K562 (cell line): ENCODE results near the gene SRP54. TPM values are rescaled to one million over a fixed set of nuclear protein-coding genes. Genes with fewer than 3 reads are reported as not detected.

Experiments
- ASH1L ChIP-seq: fragments of 450-650 bp; IDR thresholded peaks from 2 replicates; pipeline ENCODE4 v1.6.1; 2018; ENCODE audit warnings: borderline replicate concordance, mild to moderate bottlenecking, low read depth; ENCODE audit not compliant: partially characterized antibody
- CAMTA2 ChIP-seq: fragments of 250-450 bp; sonication (Bioruptor Pico); conservative IDR thresholded peaks from 2 replicates; pipeline ENCODE4 v1.5.1; 2022
- CC2D1A ChIP-seq: fragments of 450-650 bp; IDR thresholded peaks from 2 replicates; pipeline ENCODE4 v1.6.1; 2017; ENCODE audit warnings: mild to moderate bottlenecking
- CHD2 ChIP-seq: IDR thresholded peaks from 2 replicates; pipeline ENCODE4 v1.6.1; 2011; ENCODE audit warnings: low read depth, low read length
- FOXA3 ChIP-seq, 2 experiments: fragments of 450-650 bp in 1 of 2; sonication (generic) in 1 of 2; formaldehyde crosslinking; IDR thresholded peaks in 1 of 2; conservative IDR thresholded peaks in 1 of 2; 2 replicates each; pipeline versions ENCODE4 v1.4.0 to v1.8.0; 2020 to 2022; ENCODE audit warnings: mild to moderate bottlenecking in 2 of 2, missing genetic modification reagents in 1 of 2
- FOXM1 ChIP-seq, 2 experiments: fragments of 450-650 bp in 1 of 2; sonication (generic) in 1 of 2; formaldehyde crosslinking in 1 of 2; IDR thresholded peaks; 2 replicates each; pipeline versions ENCODE4 v1.6.1 to v1.9.0; 2017 to 2022; ENCODE audit warnings: low read depth in 2 of 2, mild to moderate bottlenecking in 2 of 2, missing genetic modification reagents in 1 of 2, moderate library complexity in 1 of 2
- FOXP1 ChIP-seq: sonication (generic); formaldehyde crosslinking; IDR thresholded peaks from 2 replicates; pipeline ENCODE4 v1.8.0; 2022; ENCODE audit warnings: mild to moderate bottlenecking, missing genetic modification reagents
- JUNB ChIP-seq: fragments of 450-650 bp; formaldehyde crosslinking; conservative IDR thresholded peaks from 2 replicates; pipeline ENCODE4 v1.4.0; 2020; ENCODE audit warnings: mild to moderate bottlenecking
- JUND ChIP-seq, 2 experiments: IDR thresholded peaks; 2 replicates in 1 of 2; 3 replicates in 1 of 2; pipeline ENCODE4 v1.6.1; 2011; ENCODE audit warnings: borderline replicate concordance in 2 of 2, low read depth in 2 of 2, low read length in 2 of 2, improper control_type of control experiment in 1 of 2, missing biosample characterization in 1 of 2, missing genetic modification characterization in 1 of 2, missing genetic modification reagents in 1 of 2
- KAT2B ChIP-seq: IDR thresholded peaks from one replicate; pipeline ENCODE4 v1.6.1; 2012; ENCODE audit warnings: low read depth, mild to moderate bottlenecking, control low read depth, inconsistent platforms, low read length, moderate library complexity
- MCM5 ChIP-seq: fragments of 450-650 bp; IDR thresholded peaks from 2 replicates; pipeline ENCODE4 v1.6.1; 2016; ENCODE audit warnings: low read depth
- MCM7 ChIP-seq, 2 experiments: fragments of 450-650 bp; IDR thresholded peaks; 2 replicates each; pipeline ENCODE4 v1.6.1; 2016 to 2018
- MTA1 ChIP-seq: fragments of 450-650 bp; IDR thresholded peaks from 2 replicates; pipeline ENCODE4 v1.6.1; 2017; ENCODE audit warnings: borderline replicate concordance
- MTA2 ChIP-seq: fragments of 450-650 bp; IDR thresholded peaks from 2 replicates; pipeline ENCODE4 v1.6.1; 2016; ENCODE audit warnings: low read depth
- NFE2 ChIP-seq: IDR thresholded peaks from 2 replicates; pipeline ENCODE4 v1.6.1; 2014; ENCODE audit warnings: antibody characterized with exemption, low read depth
- NR2C2 ChIP-seq, 2 experiments: fragments of 200-800 bp in 1 of 2; sonication (Bioruptor generic) in 1 of 2; sonication (generic) in 1 of 2; formaldehyde crosslinking in 1 of 2; IDR thresholded peaks; 2 replicates each; pipeline versions ENCODE4 v1.6.1 to v1.8.0; 2016 to 2022; ENCODE audit warnings: mild to moderate bottlenecking in 1 of 2, missing compliant biosample characterization in 1 of 2, missing genetic modification characterization in 1 of 2, missing genetic modification reagents in 1 of 2
- NRF1 ChIP-seq, 2 experiments: fragments of 450-650 bp; IDR thresholded peaks in 1 of 2; conservative IDR thresholded peaks in 1 of 2; 2 replicates each; pipeline ENCODE4 v1.6.1; 2014; ENCODE audit warnings: mild to moderate bottlenecking in 2 of 2
- POLR2H ChIP-seq: IDR thresholded peaks from 2 replicates; pipeline ENCODE4 v1.6.1; 2016; ENCODE audit warnings: missing genetic modification characterization, low read depth, mild to moderate bottlenecking, control low read depth, missing compliant biosample characterization, moderate library complexity
- RUNX1 ChIP-seq: sonication (generic); IDR thresholded peaks from 2 replicates; pipeline ENCODE4 v1.6.1; 2016; ENCODE audit warnings: antibody characterized with exemption, low read depth
- SP2 ChIP-seq: IDR thresholded peaks from 2 replicates; pipeline ENCODE4 v1.6.1; 2011; ENCODE audit warnings: mild to moderate bottlenecking, low read depth, low read length, moderate library complexity; ENCODE audit not compliant: poor library complexity, severe bottlenecking; ENCODE audit errors: extremely low read depth
- USF1 ChIP-seq: sonication (generic); formaldehyde crosslinking; IDR thresholded peaks from 2 replicates; pipeline ENCODE4 v1.9.0; 2022; ENCODE audit warnings: mild to moderate bottlenecking, missing genetic modification reagents
- XRCC3 ChIP-seq: fragments of 450-650 bp; IDR thresholded peaks from 2 replicates; pipeline ENCODE4 v1.6.1; 2017; ENCODE audit warnings: mild to moderate bottlenecking, moderate library complexity
- ZFPM2 ChIP-seq: fragments of 250-450 bp; sonication (Bioruptor Pico); IDR thresholded peaks from 2 replicates; pipeline ENCODE4 v1.5.1; 2022; ENCODE audit warnings: mild to moderate bottlenecking
- ZNF143 ChIP-seq: sonication (generic); formaldehyde crosslinking; IDR thresholded peaks from 2 replicates; pipeline ENCODE4 v1.9.0; 2022; ENCODE audit warnings: mild to moderate bottlenecking, missing genetic modification reagents
- ZNF445 ChIP-seq: fragments of 250-450 bp; sonication (Bioruptor Pico); IDR thresholded peaks from 2 replicates; pipeline ENCODE4 v1.4.0; 2020; ENCODE audit warnings: low read depth, mild to moderate bottlenecking, moderate library complexity
- ZNF668 ChIP-seq: fragments of 250-450 bp; sonication (Bioruptor Pico); IDR thresholded peaks from 2 replicates; pipeline ENCODE4 v1.8.0; 2022; ENCODE audit warnings: mild to moderate bottlenecking, inconsistent platforms
- ZNF77 ChIP-seq: fragments of 250-450 bp; sonication (Bioruptor Pico); IDR thresholded peaks from 2 replicates; pipeline ENCODE4 v1.5.0; 2020
- ZNF830 ChIP-seq: fragments of 250-450 bp; sonication (Bioruptor Pico); IDR thresholded peaks from 2 replicates; pipeline ENCODE4 v1.5.0; 2021; ENCODE audit warnings: mild to moderate bottlenecking
- ZSCAN32 ChIP-seq: fragments of 450-650 bp; formaldehyde crosslinking; IDR thresholded peaks from 2 replicates; pipeline ENCODE4 v1.4.0; 2020; ENCODE audit warnings: mild to moderate bottlenecking, moderate library complexity
- polyA plus RNA-seq, 8 experiments: library from polyadenylated mRNA; depleted of rRNA in 4 of 8; stranded (reverse) in 5 of 8; unstranded in 3 of 8; fragments of >200 nt; fragmentation: Nextera tagmentation in 2 of 8; fragmentation: Illumina TruSeq in 1 of 8; extraction: Ambion mirVana in 2 of 8; extraction: Trizol in 1 of 8; gene quantifications; 2 replicates each; pipeline versions ENCODE4 v1.2.1 to v1.2.3, GENCODE V29; 2011 to 2014; ENCODE audit warnings: inconsistent platforms in 1 of 8, missing spikeins in 1 of 8
- total RNA-seq, 7 experiments: library from RNA; depleted of rRNA in 6 of 7; stranded (reverse); fragments of >200 nt in 6 of 7; fragmentation: Illumina TruSeq in 2 of 7; extraction: Trizol in 2 of 7; gene quantifications; 2 replicates each; pipeline versions ENCODE4 v1.2.1 to v1.2.3, GENCODE V29; 2011 to 2021; ENCODE audit warnings: low replicate concordance in 1 of 7
- TF ChIP-seq, protein P1 (sequence below): fragments of 450-650 bp; IDR thresholded peaks from 2 replicates; pipeline ENCODE4 v1.6.1; 2016; ENCODE audit warnings: antibody characterized with exemption

Gene SRP54
- total and polyA plus RNA-seq, 9 of the 15 experiments (the other 6 are each of a cell fraction or from before 2014, with no cell fraction given), result 28.6 to 69.8 (median 51.7) TPM

DNA sequence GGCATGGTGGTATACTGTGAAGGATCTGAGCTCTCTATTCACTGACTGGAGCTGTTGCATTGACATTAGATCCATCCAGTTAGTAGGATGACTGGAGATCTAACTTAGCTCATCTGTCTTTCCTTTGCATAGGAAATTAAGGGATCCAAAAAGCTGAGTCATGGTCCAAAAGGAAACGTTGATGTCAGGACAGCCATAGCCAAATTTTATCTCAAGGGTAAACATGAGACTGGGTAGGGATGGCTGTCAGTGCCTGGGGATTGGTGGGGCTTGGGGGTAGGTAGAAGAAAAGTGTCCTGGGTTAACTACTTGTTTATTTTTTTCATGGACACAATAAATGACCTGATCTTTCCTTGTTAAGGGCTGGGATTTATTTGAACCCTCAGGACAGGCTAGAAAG, 67.9 kb downstream of the SRP54 start (continued):
- TF ChIP-seq ASH1L, result no peak
- no peak for TF ChIP-seq RUNX1
- no peak for TF ChIP-seq KAT2B
- no peak for TF ChIP-seq ZNF445 (CRISPR knock-in tag)
- no peak for TF ChIP-seq NRF1 (conservative IDR thresholded peaks at IDR 0.05 in 1 of 2, IDR thresholded peaks at IDR 0.05 in 1 of 2)
- 0 out of 2 replicates have a peak, but pooled peaks have one; percentile 58 for TF ChIP-seq MTA1
- no peak for TF ChIP-seq MCM5
- no peak for TF ChIP-seq ZNF77
- TF ChIP-seq FOXM1 (IDR thresholded peaks at IDR 0.05; ENCODE audit: low read depth), result peak; percentile 41
- TF ChIP-seq FOXM1 (CRISPR knock-in tag; IDR thresholded peaks at IDR 0.05; ENCODE audit: low read depth), result no peak
- TF ChIP-seq SP2, result no peak
- TF ChIP-seq, protein P1, sequence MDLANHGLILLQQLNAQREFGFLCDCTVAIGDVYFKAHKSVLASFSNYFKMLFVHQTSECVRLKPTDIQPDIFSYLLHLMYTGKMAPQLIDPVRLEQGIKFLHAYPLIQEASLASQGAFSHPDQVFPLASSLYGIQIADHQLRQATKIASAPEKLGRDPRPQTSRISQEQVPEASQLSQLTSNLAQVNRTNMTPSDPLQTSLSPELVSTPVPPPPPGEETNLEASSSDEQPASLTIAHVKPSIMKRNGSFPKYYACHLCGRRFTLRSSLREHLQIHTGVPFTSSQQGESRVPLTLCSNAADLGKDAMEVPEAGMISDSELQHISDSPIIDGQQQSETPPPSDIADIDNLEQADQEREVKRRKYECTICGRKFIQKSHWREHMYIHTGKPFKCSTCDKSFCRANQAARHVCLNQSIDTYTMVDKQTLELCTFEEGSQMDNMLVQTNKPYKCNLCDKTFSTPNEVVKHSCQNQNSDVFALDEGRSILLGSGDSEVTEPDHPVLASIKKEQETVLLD, result no peak
- TF ChIP-seq POLR2H, result no peak
- TF ChIP-seq FOXA3 (CRISPR knock-in tag; conservative IDR thresholded peaks at IDR 0.05 in 1 of 2, IDR thresholded peaks at IDR 0.05 in 1 of 2), result peak in 1 of 2 experiments; percentile 69; a peak in 2 of 4 replicates
- no peak for TF ChIP-seq ZSCAN32
- TF ChIP-seq FOXP1 (CRISPR knock-in tag), result no peak
- TF ChIP-seq MTA2, result 0 out of 2 replicates have a peak, but pooled peaks have one; percentile 11
- peak; percentile 94 for TF ChIP-seq NFE2
- TF ChIP-seq CHD2, result no peak
- no peak for TF ChIP-seq ZFPM2 (CRISPR knock-in tag)
- TF ChIP-seq JUND (IDR thresholded peaks at IDR 0.05; ENCODE audit: borderline replicate concordance, low read depth, low read length), result peak; percentile 63; the same call in 1 of the 2 replicates
- TF ChIP-seq JUND (tag; IDR thresholded peaks at IDR 0.05; ENCODE audit: borderline replicate concordance, low read depth, low read length), result peak; percentile 69; the same call in 1 of the 3 replicates
- no peak for TF ChIP-seq USF1 (CRISPR knock-in tag)
- peak; percentile 49; the same call in 1 of the 2 replicates for TF ChIP-seq CC2D1A
- no peak for TF ChIP-seq NR2C2 (CRISPR knock-in tag; IDR thresholded peaks at IDR 0.05)
- TF ChIP-seq NR2C2 (tag; IDR thresholded peaks at IDR 0.05), result no peak
- no peak for TF ChIP-seq JUNB (CRISPR knock-in tag)
- no peak for TF ChIP-seq ZNF143 (CRISPR knock-in tag)
- TF ChIP-seq CAMTA2 (CRISPR knock-in tag), result no peak
- no peak for TF ChIP-seq ZNF668 (CRISPR knock-in tag)
- TF ChIP-seq ZNF830 (CRISPR knock-in tag), result no peak
- no peak for TF ChIP-seq XRCC3
- TF ChIP-seq MCM7 (IDR thresholded peaks at IDR 0.05), result no peak
